Measurements from ENCODE around the gene GJA9.

GRCh38 chr1:38826262-38826661 lies 55.1 kb downstream of the GJA9 start:
- no peak for TF ChIP-seq POLR2A (IDR thresholded peaks at IDR 0.05; ENCODE audit: low read length)
- no peak for TF ChIP-seq GATA1 (IDR thresholded peaks at IDR 0.05; ENCODE audit: low read depth, low read length)

Measured in erythroblast (primary cell).